ENCODE data around the gene CORO1C. TPM values are rescaled to one million over a fixed set of nuclear protein-coding genes. Genes with fewer than 3 reads are reported as not detected.

CORO1C gene
- total RNA-seq, 6 donors from 2014 or later = 154 to 297 (median 223) TPM

DNA sequence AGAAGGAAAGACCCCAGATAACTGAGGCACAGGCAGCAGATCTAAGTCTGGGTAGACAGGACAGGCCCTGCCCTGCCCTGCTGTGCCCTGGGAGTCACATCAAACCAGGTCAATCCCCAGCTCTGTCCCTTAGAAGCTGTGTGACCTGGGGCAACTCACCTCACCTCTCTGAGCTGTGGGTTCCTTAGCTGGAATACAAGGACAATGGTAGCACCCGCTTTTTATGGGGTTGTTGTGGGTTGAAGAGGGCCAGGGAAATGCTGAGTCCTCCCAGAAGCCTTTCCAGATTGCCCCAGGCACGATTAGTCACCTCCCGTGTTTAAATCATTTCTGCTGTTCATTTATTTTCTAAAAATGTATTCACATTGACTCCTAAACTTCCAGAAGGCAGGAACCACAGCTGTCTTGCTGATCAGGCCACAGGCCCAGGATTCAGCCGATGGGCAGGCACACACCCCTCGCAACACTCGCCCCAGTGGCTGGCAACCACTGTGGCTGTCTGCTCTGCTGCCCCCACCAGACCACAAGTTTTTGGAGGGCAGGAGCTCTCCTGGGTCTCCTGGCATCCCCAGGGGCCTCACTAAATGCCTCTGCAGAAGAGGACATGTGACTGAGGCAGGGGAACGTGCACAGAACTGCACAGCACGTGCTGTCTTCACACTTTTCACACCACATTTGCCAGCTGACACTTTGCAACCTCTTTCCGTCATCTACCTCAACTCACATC lies 100.7 kb downstream of the CORO1C start:
- 59 to 77% methylated on average over 9 of the region's 9 CpGs for WGBS, 2 donors
- ATAC-seq (ENCODE audit: low FRiP score in 2 of 2) (no peak), DNase-seq (no peak)
- H3K36me3 ChIP-seq = no peaks in the 10 kb centered on the region
- no peaks in the 10 kb centered on the region for H3K9me3 ChIP-seq
- TF ChIP-seq POLR2AphosphoS5 (IDR thresholded peaks at IDR 0.05) = no peak
- TF ChIP-seq, protein P1, sequence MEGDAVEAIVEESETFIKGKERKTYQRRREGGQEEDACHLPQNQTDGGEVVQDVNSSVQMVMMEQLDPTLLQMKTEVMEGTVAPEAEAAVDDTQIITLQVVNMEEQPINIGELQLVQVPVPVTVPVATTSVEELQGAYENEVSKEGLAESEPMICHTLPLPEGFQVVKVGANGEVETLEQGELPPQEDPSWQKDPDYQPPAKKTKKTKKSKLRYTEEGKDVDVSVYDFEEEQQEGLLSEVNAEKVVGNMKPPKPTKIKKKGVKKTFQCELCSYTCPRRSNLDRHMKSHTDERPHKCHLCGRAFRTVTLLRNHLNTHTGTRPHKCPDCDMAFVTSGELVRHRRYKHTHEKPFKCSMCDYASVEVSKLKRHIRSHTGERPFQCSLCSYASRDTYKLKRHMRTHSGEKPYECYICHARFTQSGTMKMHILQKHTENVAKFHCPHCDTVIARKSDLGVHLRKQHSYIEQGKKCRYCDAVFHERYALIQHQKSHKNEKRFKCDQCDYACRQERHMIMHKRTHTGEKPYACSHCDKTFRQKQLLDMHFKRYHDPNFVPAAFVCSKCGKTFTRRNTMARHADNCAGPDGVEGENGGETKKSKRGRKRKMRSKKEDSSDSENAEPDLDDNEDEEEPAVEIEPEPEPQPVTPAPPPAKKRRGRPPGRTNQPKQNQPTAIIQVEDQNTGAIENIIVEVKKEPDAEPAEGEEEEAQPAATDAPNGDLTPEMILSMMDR (IDR thresholded peaks at IDR 0.05) = no peak
- no peak for TF ChIP-seq POLR2A (IDR thresholded peaks at IDR 0.05)
- no peak for TF ChIP-seq EP300 (IDR thresholded peaks at IDR 0.05)
- no peaks in the 10 kb centered on the region for H3K27me3 ChIP-seq
- peaks cover 58 to 78% (median 68%) of the 10 kb centered on the region in 4 donors for H3K4me1 ChIP-seq
- peak overlapping the region in 2 of 4 donors; percentile 39 to 52 for H3K4me3 ChIP-seq
- H3K27ac ChIP-seq = peak overlapping the region; percentile 81 to 89 (median 84)

DNA sequence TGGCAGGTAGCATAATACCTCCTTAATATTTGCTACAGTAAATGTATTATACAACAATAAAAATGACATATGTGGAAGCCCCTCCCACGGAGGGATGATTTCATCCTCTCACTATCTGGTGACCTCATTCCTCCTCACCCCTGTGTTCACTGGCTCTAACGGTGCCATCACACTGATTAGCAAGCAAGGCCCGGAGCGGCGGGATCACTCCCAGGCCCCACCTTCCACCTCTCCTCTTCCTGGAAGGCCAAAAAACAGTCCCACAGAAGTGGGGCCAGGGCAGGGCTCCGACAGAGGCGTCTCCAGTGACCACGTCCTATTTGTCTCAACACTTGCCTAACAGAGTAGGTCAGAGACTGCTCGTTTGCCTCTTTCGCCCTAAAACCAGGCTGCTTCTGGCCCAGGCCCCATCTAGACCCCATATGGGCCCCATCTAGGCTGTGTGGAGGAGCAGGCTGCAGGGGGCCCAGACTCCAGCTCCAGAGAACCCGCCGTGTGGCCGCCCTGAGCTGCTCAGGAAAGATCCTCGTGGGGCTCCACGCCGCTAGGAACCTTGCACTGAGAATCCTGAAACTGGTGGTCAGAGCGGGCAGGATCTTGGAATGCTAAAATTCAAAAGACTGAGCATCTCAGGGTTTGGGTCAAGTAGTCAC lies 101.4 kb downstream of the CORO1C start:
- H3K4me3 ChIP-seq = peak overlapping the region in 2 of 4 donors; percentile 39 to 52
- peaks cover 52 to 71% (median 61%) of the 10 kb centered on the region in 4 donors for H3K4me1 ChIP-seq
- DNase-seq (peak in 1 of 2 donors; percentile 68), ATAC-seq (ENCODE audit: low FRiP score in 2 of 2) (peak; percentile 45 to 78)
- H3K9me3 ChIP-seq = no peaks in the 10 kb centered on the region
- peak overlapping the region; percentile 81 to 89 (median 84) for H3K27ac ChIP-seq
- no peaks in the 10 kb centered on the region for H3K36me3 ChIP-seq
- TF ChIP-seq EP300 (IDR thresholded peaks at IDR 0.05) = peak in 1 of 4 donors; percentile 46
- TF ChIP-seq POLR2AphosphoS5 (IDR thresholded peaks at IDR 0.05) = peak; percentile 31 to 34
- peak in 1 of 4 donors; percentile 36 for TF ChIP-seq POLR2A (IDR thresholded peaks at IDR 0.05)
- TF ChIP-seq, protein P1 (IDR thresholded peaks at IDR 0.05) = no peak
- 51 to 70% methylated on average over 13 to 17 of the region's 17 CpGs for WGBS, 2 donors
- no peaks in the 10 kb centered on the region for H3K27me3 ChIP-seq

DNA sequence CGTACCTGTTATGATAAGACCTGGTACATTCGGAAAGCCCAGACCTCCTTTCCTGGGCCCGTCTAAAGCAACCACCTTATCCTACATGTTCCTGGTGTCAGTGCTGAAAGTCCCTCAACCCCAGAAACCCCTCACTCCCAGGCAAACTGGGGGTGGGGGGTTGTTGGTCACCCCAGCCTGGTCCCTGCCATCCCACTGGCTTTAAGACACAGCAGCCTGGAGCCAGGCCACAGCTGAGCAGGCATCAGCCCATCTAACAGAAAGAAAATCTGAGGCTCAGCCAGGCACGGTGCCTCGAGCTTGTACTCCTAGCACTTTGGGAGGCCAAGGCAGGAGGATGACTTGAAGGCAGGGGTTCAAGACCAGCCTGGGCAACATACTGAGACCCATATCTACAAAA lies 102.2 kb downstream of the CORO1C start:
- Histone ChIP-seq H3K36me3 (no peaks in the 10 kb centered on the region), H3K27ac (peak overlapping the region; percentile 81 to 89 (median 84)), H3K4me1 (peaks cover 44 to 63% (median 53%) of the 10 kb centered on the region in 4 donors), H3K9me3 (no peaks in the 10 kb centered on the region), H3K4me3 (peak overlapping the region in 3 of 4 donors; percentile 9 to 52 (median 39)), H3K27me3 (no peaks in the 10 kb centered on the region)
- ATAC-seq (ENCODE audit: low FRiP score in 2 of 2) = no peak
- TF ChIP-seq, protein P1 (IDR thresholded peaks at IDR 0.05) = no peak
- TF ChIP-seq POLR2AphosphoS5 (IDR thresholded peaks at IDR 0.05) = no peak
- TF ChIP-seq POLR2A (IDR thresholded peaks at IDR 0.05) = no peak
- no peak for TF ChIP-seq EP300 (IDR thresholded peaks at IDR 0.05)
- WGBS, 2 donors = 63 to 90% methylated on average over 5 of the region's 5 CpGs
- no peak for DNase-seq

DNA sequence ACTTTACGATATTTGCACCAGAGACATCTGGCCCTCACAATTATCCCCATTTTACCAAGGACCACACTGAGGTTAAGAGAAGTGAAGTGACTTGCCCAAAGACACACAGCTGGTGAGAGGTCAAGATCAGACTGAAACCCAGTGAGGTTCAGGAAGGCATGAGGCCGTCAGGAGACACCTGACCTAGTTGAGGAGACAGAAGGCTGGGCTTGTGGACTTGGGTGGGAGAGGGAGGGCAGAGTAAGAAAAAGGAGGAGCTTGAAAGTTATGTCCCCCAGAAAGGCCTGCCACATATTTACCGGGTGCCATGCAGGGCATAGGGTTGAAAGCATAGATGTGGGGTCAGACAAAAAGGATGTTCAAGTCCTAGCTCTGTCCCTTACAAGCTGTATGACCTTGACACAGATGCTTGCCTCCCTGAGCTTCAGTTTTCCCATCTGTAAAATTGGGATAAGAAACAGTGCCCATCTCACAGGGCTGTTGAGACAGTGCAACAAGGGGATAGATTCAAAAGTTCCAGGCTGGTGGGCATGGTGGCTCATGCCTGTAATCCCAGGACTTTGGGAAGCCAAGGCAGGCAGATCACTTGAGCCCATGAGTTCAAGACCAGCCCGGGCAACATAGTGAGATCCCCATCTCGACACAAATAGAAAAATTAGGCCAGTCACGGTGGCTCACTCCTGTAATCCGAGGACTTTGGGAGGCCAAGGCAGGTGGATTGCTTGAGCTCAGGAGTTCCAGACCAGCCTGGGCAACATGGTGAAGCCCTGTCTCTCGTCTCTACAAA lies 104.0 kb downstream of the CORO1C start:
- no peak overlapping the region for H3K4me3 ChIP-seq
- ATAC-seq (ENCODE audit: low FRiP score in 2 of 2) = no peak
- H3K27me3 ChIP-seq = no peaks in the 10 kb centered on the region
- H3K36me3 ChIP-seq = peaks cover 0 to 7% (median 4%) of the 10 kb centered on the region in 4 donors
- H3K9me3 ChIP-seq = no peaks in the 10 kb centered on the region
- 90 to 92% methylated on average over 8 of the region's 8 CpGs for WGBS, 2 donors
- no peak for DNase-seq
- H3K27ac ChIP-seq = peak overlapping the region; percentile 81 to 89 (median 84)
- peaks cover 39 to 60% (median 55%) of the 10 kb centered on the region in 4 donors for H3K4me1 ChIP-seq
- TF ChIP-seq EP300 (IDR thresholded peaks at IDR 0.05) = no peak
- no peak for TF ChIP-seq POLR2AphosphoS5 (IDR thresholded peaks at IDR 0.05)
- TF ChIP-seq, protein P1 (IDR thresholded peaks at IDR 0.05) = no peak
- no peak for TF ChIP-seq POLR2A (IDR thresholded peaks at IDR 0.05)
